ENCODE measurements around the gene COPB2. TPM values are rescaled to one million over a fixed set of nuclear protein-coding genes. Genes with fewer than 3 reads are reported as not detected.
A peak's percentile ranks its signal among the peaks of the same experiment; 100 is the strongest.
"Not testable (repeated sequence)": the region's sequence is repeated elsewhere in the genome, so short reads cannot be mapped to it uniquely, and the experiment has no call there.

COPB2 gene
- total RNA-seq, result 100 to 1,000 TPM; 128 to 143 TPM
- long read RNA-seq, transcript COPB2-201 (22 exons, 3,360 nt), result major isoform, 181 of 255 reads
- long read RNA-seq, partial matches to known transcripts, result 46 of 255 reads
- long read RNA-seq, other reads (novel, unspliced or antisense), result 25 of 255 reads

DNA sequence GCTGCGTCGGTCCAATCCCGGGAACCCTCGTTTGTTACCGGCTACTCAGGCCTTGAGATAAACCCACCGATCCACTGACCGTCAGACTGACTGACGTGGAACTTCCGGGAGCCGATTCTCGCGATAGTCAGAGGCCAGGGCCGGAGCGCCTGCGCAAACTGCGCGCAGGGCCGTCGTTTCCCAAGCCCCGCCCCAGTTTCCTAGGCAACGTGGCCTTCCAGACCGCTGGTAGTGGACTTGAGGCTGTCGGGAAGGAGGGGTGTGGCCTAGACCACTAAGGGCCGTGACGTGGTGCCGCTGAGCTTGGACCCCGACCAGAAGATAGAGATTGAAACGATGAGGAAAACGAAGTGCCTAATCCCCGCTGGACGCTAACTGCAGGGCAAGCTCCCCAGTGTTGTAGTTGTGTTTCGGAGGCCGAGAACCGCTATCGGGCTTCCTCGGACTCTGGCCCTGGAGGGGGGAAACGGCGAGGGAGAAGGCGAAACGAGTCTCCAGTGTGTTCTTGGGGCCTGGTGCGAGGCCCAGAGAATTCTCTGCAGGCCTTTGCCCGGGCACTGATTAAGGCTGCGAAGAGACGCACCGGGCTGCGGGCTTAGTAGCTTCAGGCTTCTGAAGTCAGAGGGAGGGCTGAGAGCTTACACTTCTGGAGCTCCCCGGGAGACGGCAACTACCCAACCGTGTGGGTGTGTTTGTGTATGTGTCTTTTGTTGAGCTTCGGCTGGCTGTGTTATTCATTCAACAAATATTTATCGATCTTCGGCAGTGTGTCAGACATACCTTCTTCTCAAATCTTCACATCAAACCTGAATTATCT, at the start of gene COPB2:
Gene COPB2, minus strand, starts transcription at position 96 of the 817 bp plus-strand sequence. CDS start 97 bp downstream, outside the sequence.
- peak; percentile 100 for DNase-seq
- peak; percentile 97 for ATAC-seq
- intact Hi-C loops (cut with DNase I, micrococcal nuclease), result no loop called here

DNA sequence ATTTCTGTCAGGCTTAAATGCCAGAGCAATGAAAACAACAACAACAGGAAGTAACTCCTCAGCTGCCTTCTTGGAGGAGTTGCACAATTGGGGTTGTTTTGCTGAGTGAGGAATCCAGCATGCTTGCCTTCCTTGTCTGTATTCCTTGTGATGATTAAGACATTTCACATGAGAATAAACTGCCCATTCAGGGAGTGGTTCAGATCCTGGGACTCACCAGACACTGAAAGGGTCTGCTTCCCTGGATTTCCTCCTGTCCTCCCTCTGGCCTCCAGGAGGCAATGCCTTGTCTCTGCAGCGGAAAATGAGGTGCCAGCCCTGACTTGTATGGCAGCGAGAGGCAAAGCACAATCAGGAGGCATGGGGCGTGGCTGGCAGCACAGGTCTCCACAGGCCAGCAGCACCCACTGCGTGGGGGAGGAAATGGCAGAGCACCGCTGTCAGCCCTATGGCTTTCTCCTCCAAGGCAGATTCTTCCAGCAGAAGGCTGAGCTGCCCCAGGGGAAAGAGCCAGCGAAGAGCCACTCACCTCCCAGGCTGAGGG, 45.4 kb upstream of the COPB2 start:
- ATAC-seq, result no peak
- intact Hi-C loops (cut with DNase I, micrococcal nuclease), result no loop called here
- no peak for DNase-seq

DNA sequence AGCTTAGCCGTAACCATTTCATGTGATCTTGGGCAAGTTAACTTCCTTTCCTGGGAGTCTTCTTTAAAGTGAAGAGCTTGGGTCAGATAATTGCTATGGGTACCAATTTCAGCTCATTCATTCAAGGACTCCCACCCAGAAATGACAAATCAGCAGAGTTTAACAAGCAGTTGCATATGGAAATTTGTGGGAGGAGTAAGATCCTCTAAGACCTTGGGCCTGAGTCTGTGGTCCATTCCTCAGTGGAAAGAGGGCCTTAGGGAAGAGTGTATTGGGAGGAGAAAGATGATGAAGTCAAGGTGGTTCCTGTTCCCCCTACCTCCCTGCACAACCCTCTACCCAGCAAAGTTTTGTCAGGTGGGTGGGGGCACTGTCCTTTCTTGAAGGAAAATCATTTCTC, 44.8 kb upstream of the COPB2 start:
- no peak for ATAC-seq
- intact Hi-C loops (cut with DNase I, micrococcal nuclease), result no loop called here
- no peak for DNase-seq

DNA sequence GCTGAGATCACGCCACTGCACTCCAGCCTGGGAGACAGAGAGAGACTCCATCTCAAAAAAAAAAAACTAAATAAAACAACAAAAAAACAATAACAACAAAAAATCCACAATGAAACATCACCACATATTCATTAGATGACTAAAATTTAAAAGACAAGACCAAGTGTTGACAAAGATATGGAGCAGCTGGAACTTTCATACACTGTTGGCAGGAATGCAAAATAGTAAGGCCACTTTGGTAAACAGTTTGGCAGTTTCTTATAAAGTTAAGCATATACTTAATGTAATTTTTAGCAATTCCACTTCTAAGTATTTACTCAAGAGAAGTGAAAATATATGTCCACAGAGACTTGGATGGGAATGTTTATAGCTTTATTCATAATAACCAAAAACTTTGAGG, 43.6 kb upstream of the COPB2 start:
- no peak for DNase-seq
- no peak for ATAC-seq
- intact Hi-C loops (cut with DNase I, micrococcal nuclease), result no loop called here

DNA sequence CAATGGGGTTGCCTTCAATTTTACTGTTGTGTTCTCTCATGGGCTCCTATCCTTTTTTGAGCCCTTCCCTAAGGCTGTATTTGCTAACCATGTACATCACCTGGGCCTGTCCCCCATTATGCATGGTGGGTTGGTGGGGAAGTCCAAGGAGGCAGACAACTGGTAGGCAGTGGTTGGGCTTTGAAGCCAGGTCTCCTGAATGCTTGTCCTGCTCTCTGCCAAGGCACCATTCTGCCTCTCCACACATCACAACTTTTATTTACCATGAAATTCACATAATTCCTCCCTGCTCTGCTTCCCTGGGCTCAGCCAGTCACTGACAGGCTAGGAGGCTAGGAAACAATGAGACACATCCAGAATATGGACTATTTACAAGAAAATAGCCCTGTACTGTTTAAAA, 41.0 kb upstream of the COPB2 start:
- DNase-seq, result no peak
- intact Hi-C loops (cut with DNase I, micrococcal nuclease), result no loop called here
- no peak for ATAC-seq

DNA sequence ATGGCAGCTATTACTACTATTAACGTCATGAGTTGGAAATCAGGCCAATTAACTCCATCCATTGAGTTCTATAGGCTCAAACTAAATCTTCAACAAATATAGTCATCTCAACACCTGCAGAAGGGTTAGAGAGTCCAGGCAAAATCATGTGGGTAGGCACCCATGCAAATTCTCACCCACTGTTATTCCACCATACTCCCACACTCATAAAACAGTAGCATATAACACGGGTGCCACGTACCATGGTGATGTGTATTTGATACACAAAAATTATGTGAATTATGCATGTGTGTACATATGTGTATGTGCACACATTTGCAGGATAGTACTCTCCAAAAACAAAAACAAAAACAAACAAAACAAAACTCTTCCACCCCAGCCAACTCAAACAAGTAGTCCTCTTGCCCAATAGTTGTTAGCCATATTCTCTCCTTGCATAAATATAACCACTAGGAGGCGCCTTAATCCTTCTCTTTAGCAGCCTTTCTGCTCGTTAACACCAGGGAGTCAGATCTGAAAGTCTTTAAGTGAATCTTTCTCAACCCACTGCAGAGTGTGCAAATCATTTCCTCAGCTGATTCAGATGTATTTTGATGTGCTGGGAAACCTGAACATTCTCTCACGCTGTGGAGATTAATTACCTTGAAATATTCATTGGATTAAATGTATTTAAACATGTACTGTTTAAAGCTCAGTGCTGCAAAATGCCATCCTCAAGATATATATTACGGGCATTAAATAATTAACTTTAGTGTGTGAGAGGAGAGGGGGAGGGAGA, 38.0 kb upstream of the COPB2 start:
- intact Hi-C loops (cut with DNase I, micrococcal nuclease), result loop anchor here in 1 of 2 donors (5.0 to 10.0 kb wide), 2 partner anchors 135 to 1437 kb away; no protein-coding TSS in a partner anchor
- peak; percentile 79 for ATAC-seq
- DNase-seq, result no peak

DNA sequence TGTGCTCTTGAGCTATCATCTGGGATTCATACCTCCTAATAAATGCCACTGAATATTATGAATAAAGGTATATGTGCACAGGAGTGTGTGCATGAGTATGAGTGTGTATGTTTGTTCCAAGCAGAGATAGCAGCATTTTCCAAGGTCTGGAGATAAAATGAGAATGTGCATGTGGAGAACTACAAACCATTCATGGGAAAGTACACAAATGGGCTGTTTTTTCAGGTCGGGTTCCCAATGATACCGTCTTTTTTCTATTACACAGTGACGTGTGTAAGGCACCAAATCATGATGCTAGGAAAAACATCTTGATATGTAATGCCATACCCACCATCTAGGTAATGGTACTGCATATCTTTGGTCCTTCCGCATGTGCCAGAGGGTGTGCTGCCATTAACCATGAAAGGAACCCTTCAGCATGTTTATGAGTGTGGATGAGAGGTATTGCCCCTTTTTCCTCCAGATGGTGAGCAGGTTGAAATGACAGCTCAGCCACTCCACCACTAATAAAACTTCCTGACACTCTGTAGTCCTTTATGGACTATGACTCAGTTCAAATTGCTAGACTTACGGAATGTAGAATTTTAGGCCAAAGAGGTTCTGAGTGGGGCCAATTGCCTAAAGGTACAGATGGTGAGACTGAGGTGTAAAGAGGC, 36.4 kb upstream of the COPB2 start:
- peak; percentile 38 for ATAC-seq
- intact Hi-C loops (cut with DNase I, micrococcal nuclease), result loop anchor here in 1 of 2 donors (5.0 to 10.0 kb wide), 2 partner anchors 136 to 1439 kb away; no protein-coding TSS in a partner anchor
- no peak for DNase-seq

DNA sequence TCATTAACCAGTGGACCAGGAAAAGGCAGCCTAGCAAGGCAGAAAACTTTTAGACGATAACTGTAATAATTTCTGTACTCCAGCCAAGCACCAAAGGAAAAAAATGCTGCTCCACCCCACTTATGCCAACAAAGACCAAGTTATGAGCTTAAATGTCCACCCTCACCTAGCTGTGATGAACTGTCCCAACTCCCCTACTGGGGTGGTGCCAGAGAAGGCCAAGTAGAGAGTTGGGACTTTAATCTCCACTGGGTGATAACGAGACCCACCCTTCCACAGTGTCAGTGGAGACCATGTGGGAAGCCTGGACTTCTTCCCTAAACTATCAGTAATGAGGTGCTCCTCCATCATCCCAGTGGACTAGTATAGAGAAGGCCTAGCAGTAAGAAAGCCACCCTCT, 33.8 kb upstream of the COPB2 start:
- peak; percentile 82 for ATAC-seq
- intact Hi-C loops (cut with DNase I, micrococcal nuclease), result loop anchor here in 1 of 2 donors (10.0 kb wide), 1 partner anchor 1442 kb away; no protein-coding TSS in a partner anchor
- DNase-seq, result peak in 1 of 2 donors; percentile 13

DNA sequence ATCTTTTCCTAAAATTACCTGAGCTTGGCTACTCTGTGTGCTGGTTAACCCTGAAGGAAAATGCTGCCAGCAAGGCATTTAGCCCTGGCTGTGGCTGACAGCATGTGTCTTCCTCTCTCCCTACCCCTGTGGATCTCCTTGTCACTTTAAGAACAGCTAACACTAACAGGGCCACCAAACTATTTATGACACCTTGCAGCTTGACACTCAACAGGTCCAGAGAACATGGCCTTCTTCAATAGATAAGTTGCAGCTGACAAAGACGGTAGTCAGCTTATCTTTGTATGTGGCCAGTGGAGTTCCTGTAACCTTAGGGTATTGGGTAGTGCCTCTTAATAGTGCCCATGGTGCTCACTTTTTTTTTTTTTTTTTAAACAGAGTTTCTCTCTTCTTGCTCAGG, 32.0 kb upstream of the COPB2 start:
- intact Hi-C loops (cut with DNase I, micrococcal nuclease), result loop anchor here in 1 of 2 donors (10.0 kb wide), 1 partner anchor 1443 kb away; no protein-coding TSS in a partner anchor
- no peak for ATAC-seq
- no peak for DNase-seq

DNA sequence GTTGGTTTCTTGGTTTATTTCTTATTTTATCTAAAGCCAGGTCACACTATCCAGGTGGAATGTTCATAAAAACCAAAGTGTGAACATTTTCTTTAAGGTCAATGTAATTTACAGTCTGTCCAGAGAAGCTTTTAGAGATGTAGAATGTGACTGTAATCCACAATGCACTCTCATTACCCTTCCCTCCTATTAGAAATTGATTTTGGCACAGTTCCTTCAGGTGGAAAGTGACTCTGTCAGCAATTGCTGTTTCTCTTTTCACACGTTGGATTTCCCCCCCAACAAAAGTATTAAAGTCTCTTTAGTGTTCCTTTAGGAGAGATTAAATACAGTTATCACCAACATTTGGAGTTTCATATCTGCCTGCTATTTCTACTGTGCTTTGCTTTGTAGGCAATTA, 31.6 kb upstream of the COPB2 start:
- intact Hi-C loops (cut with DNase I, micrococcal nuclease), result loop anchor here in 1 of 2 donors (10.0 kb wide), 1 partner anchor 1444 kb away; no protein-coding TSS in a partner anchor

DNA sequence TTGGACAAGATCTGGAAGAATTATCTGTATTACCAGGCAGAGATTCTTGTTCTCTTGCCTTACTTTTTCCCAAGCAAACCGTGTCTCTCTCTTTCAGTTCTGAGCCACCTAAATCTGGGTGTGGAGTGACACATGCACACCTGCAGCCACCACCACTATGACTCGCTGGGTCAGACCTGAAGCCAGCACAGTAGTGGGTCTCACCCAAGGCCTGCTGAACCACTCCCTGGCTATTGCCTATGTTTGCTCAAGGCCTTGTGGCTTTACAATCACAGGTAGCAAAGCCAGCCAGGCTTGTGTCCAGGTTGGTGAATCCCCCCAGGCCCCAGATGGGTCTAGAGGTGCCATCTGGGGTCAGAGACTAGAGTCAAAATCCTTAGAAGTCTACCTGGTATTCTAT, 28.7 kb upstream of the COPB2 start:
- intact Hi-C loops (cut with DNase I, micrococcal nuclease), result no loop called here
- ATAC-seq, result no peak

More for the DNA sequence above, 31.6 kb upstream of the COPB2 start:
- no peak for ATAC-seq
- DNase-seq, result no peak

DNA sequence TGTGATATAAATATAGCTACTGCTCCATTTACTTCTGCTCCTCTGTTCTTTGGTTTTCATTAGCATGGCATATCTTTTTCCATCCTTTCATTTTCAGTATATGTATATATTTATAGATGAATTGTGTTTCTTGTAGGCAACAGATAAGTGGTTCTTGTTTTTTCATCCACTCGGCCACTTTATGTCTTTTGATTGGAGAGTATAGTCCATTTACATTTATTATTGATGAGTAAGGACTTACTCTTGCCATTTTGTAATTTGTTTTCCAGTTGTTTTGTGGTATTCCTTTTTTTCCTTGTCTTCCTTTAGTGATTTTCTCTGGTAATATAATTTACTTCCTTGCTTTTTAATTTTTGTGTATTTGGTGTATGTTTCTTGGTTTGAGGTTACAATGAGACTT, 26.8 kb upstream of the COPB2 start:
- intact Hi-C loops (cut with DNase I, micrococcal nuclease), result no loop called here
- DNase-seq, result no peak
- ATAC-seq, result no peak

More for the DNA sequence above, 28.7 kb upstream of the COPB2 start:
- DNase-seq, result no peak

DNA sequence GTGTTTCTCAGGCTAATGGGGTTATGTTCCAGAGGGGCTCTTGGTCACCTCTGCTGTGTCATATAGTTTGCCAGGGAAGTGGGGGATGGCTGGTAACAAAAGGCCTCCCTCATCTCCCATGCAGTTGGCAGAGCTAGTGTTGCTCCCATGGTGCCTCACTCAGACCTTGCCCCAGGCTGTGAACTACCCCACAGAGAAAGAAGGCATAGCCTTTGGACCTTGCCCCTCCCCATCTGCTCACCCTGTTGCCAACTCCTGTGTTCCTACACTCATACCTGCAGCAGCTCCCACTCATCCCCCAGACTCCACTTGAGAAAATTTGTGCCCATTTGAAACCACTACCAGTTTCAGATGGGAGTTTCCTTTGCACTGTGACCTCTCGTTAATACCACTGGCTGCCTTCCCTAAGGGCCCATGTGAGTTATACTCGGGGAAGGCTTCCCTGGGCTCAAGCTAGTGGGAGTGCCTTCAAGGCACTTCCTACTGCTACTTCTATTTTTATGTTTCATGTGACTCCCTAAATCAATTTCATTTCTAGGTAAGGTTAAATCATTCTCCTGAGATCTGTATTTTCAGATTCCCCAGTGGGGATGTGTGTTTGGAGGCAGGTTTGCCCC, 25.3 kb upstream of the COPB2 start:
- DNase-seq (no peak), ATAC-seq (peak; percentile 70)
- intact Hi-C loops (cut with DNase I, micrococcal nuclease), result no loop called here

DNA sequence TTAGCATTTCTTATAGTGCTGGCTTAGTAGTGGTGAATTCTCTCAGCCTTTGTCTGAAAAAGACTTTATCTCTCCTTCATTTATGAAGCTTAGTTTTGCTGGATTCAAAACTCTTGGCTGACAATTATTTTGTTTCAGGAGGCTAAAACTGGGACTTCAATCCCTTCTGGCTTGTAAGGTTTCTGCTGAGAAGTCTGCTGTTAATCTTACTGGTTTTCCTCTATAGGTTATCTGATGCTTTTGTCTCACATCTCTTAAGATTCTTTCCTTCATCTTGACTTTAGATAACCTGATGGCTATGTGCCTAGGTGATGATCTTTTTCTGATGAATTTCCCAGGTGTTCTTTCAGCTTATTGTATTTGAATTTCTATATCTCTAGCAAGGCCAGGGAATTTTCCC, 23.4 kb upstream of the COPB2 start:
- DNase-seq; ATAC-seq; intact Hi-C loops (cut with DNase I, micrococcal nuclease): not testable (repeated sequence)

DNA sequence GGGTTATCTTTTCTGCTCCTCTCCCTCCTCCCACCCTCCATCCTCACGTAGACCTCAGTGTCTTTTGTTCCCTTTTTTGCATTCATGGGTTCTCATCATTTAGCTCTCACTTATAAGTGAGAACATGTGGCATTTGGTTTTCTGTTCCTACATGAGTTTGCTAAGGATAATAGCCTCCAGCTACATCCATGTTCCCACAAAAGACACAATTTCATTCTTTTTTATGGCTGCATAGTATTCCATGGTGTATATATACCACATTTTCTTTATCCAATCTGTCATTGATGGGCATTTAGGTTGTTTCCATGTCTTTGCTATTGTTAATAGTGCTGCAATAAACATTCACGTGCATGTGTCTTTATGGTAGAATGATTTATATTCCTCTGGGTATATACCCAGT, 11.7 kb upstream of the COPB2 start:
- DNase-seq; intact Hi-C loops (cut with DNase I, micrococcal nuclease); ATAC-seq: not testable (repeated sequence)

DNA sequence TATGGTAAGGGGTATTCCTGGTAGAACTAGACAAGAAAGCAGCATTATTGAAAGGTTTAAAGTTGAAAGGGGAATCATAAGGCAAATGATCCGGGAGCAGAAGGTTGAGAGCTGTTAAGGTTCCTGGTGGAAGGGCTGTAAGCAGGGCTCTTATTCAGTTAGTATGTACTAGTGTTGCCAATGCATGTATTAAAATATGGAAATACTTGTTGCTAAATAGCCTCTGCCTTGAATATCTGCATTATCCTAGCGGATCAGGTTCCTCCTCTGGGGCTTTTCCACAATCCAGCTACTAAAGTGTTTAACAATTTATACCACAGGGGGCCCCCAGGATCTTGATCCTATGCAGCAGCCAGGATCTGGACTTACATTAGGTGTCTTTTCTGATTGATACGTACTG, 7.3 kb upstream of the COPB2 start:
- ATAC-seq (no peak), DNase-seq (no peak)
- intact Hi-C loops (cut with DNase I, micrococcal nuclease), result no loop called here

DNA sequence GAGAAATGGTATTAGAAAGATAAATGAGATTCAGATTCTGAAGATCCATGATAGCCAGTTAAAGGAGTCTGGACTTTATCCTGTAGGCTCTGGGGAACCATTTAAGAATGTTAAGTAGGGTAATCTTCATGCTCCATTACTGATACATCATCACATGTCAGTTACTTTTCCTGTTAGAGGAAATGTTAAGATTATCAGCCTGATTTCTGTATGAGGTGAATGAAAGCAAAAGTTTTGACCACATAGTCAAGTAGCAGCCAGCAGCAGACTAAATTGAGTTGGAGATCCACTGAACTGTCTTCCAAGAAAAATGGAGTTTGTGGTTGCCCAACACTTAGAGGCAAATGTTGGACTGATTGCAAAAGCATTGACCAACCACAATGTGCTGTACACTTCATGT, 4.7 kb upstream of the COPB2 start:
- intact Hi-C loops (cut with DNase I, micrococcal nuclease), result no loop called here
- no peak for ATAC-seq
- no peak for DNase-seq

Measured in left colon (tissue), 2 donors.